Heart right ventricle (tissue), 16 donors: ENCODE results near the gene ZBTB8B. TPM values are rescaled to one million over a fixed set of nuclear protein-coding genes. Genes with fewer than 3 reads are reported as not detected.

Experiments
- ATAC-seq, 8 donors: fragments of 200-7000 bp; cut with Tn5 transposase; one replicate each; pipeline ENCODE4 v1.9.1; 2020; ENCODE audit warnings: mild to moderate bottlenecking in 8 of 8, moderate library complexity in 8 of 8, moderate number of reproducible peaks in 1 of 8
- DNase-seq, 2 donors: peaks; one replicate each; pipeline ENCODE4 v3.0.0-alpha.2; 2020
- H3K27ac ChIP-seq, 10 donors: fragments of 200-600 bp; sonication (generic) in 2 of 10; one replicate each; pipeline versions ENCODE4 v1.5.0 to v1.8.0; 2020 to 2022; ENCODE audit warnings: mild to moderate bottlenecking in 3 of 10
- H3K27me3 ChIP-seq, 7 donors: fragments of 200-600 bp; one replicate each; pipeline ENCODE4 v1.8.0; 2021 to 2022; ENCODE audit warnings: mild to moderate bottlenecking in 2 of 7
- H3K36me3 ChIP-seq, 9 donors: fragments of 200-600 bp; sonication (generic) in 1 of 9; one replicate each; pipeline versions ENCODE4 v1.5.0 to v1.8.0; 2020 to 2022; ENCODE audit warnings: mild to moderate bottlenecking in 2 of 9
- H3K4me1 ChIP-seq, 9 donors: fragments of 200-600 bp; sonication (generic) in 1 of 9; one replicate each; pipeline versions ENCODE4 v1.5.0 to v1.8.0; 2020 to 2022; ENCODE audit warnings: mild to moderate bottlenecking in 4 of 9
- H3K4me3 ChIP-seq, 10 donors: fragments of 200-600 bp; sonication (generic) in 2 of 10; one replicate each; pipeline versions ENCODE4 v1.5.0 to v1.8.0; 2020 to 2022; ENCODE audit warnings: mild to moderate bottlenecking in 7 of 10, moderate library complexity in 2 of 10
- H3K9me3 ChIP-seq, 11 donors: fragments of 200-600 bp in 10 of 11; sonication (generic) in 2 of 11; one replicate each; pipeline versions ENCODE4 v1.5.0 to v1.8.0; 2013 to 2022; ENCODE audit warnings: mild to moderate bottlenecking in 2 of 11, control low read depth in 1 of 11, moderate library complexity in 1 of 11
- WGBS, 2 donors: extraction: QIAGEN DNeasy Blood & Tissue Kit; methylation state at CpG; one replicate each; pipeline ENCODE4 v1.1.7; 2013; ENCODE audit warnings: inconsistent platforms in 1 of 2; 5-methylcytosine and 5-hydroxymethylcytosine counted together
- intact Hi-C, 10 donors: fragments of 100-400 bp; cut with DNase I; formaldehyde crosslinking; loops; one replicate each; pipeline versions ENCODE4 v1.11.1 to v1.14.2; 2022
- polyA plus RNA-seq, 2 donors: library from polyadenylated mRNA; stranded (reverse); fragments of 200-250 nt; gene quantifications; one replicate each; pipeline ENCODE4 v1.2.3, GENCODE V29; 2013
- total RNA-seq, 10 donors: library from RNA; stranded (reverse); fragmentation: NEBNext Ultra II Directional in 3 of 10; extraction: Animal tissue kit (Norgen Biotek cat#: 25700) in 3 of 10; gene quantifications; one replicate each; pipeline versions ENCODE4 v1.2.1 to v1.2.4, GENCODE V29; 2021 to 2023
- TF ChIP-seq, protein P1 (sequence below), 9 donors: fragments of 200-600 bp; sonication (generic) in 2 of 9; IDR thresholded peaks; one replicate each; pipeline versions ENCODE4 v1.5.0 to v1.8.0; 2021 to 2022; ENCODE audit warnings: antibody characterized with exemption in 9 of 9, mild to moderate bottlenecking in 5 of 9, moderate library complexity in 1 of 9
- donor health status: Arrhythmogenic right ventricular cardiomyopathy.
- donor health status: ischemic (EF 13 %, LVEDD 7.1; RV severe dilation, severe dysfunction).
- donor health status: healthy with polysubstance abuse.
- donor health status: DM: no; HTN: yes; CAD: no.
- donor health status: DM: no; HTN: no; CAD: no.
- donor health status: ischemic (EF 25% LVEDD 6.9; RV normal size, moderate dysfunction).
- donor health status: ischemic (EF 25% LVEDD 5.7; RV mildly dilated, moderate dysfunction).
- donor health status: healthy.
- donor health status: DM: yes; HTN: yes; CAD: no.
- donor health status: Ischemic cardiomyopathy.
- donor health status: ischemic (EF 35%, LVEDD 5.7; RV mildly dilated, moderate dysfunction).
- donor health status: nonischemic (EF 11% LVEDD 7.7; RV severe dilation, severe dysfunction).
- donor health status: DM: yes; HTN: yes; CAD: no.
- donor health status: PGD.
- donor health status: ischemic (EF 29% LVEDD 5.4; RV normal size, mild dysfunction).
- donor health status: nonischemic (EF 23%, LVEDD 6.1; RV moderate dilation, normal function).

The ZBTB8B gene
- total and polyA plus RNA-seq, 12 donors = under 0.01 to 0.04 (median 0.02) TPM; not detected in 6

DNA sequence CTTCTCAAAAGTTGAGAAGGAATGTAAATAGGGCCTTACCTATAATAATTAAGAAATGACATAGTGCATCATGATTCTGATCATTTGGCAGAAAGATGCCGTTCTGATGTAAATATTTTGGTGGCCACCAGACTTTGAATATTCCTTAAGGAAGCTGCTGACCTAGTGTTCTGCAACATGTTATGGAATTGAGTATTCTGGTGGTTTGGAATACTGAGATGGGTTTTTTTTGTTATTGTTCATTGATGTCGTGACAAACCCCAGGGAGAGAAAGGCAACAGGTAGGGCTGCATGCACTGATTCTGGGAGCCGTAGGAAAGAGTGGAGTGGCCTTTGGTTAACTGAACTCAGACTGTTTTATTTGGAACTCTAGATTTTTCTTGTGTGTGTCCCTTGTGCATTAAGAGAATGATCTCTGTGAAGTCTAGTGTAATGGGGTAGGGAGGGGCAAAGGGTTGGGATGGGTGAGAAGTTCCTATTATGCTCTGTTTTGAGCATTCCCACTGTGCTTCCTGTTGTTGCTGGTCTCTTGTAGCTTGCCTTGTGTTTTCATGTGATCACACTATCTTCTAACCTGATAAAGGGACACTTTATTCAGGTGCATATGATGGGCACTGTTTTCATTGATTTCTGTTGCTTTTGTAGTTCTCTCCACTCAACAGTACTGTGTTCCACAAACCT is 25.0 kb downstream of the ZBTB8B start:
- Histone ChIP-seq H3K4me1 (peaks cover 0 to 11% (median 0%) of the 10 kb centered on the region in 9 donors), H3K4me3 (no peak overlapping the region), H3K27me3 (no peaks in the 10 kb centered on the region), H3K9me3 (no peaks in the 10 kb centered on the region), H3K27ac (no peak overlapping the region), H3K36me3 (no peaks in the 10 kb centered on the region)
- intact Hi-C loops = no loop called here
- TF ChIP-seq, protein P1, sequence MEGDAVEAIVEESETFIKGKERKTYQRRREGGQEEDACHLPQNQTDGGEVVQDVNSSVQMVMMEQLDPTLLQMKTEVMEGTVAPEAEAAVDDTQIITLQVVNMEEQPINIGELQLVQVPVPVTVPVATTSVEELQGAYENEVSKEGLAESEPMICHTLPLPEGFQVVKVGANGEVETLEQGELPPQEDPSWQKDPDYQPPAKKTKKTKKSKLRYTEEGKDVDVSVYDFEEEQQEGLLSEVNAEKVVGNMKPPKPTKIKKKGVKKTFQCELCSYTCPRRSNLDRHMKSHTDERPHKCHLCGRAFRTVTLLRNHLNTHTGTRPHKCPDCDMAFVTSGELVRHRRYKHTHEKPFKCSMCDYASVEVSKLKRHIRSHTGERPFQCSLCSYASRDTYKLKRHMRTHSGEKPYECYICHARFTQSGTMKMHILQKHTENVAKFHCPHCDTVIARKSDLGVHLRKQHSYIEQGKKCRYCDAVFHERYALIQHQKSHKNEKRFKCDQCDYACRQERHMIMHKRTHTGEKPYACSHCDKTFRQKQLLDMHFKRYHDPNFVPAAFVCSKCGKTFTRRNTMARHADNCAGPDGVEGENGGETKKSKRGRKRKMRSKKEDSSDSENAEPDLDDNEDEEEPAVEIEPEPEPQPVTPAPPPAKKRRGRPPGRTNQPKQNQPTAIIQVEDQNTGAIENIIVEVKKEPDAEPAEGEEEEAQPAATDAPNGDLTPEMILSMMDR (IDR thresholded peaks at IDR 0.05) = no peak
- ATAC-seq (no peak), DNase-seq (no peak)
- WGBS, 2 donors = 89 to 93% methylated on average over 3 of the region's 3 CpGs

DNA sequence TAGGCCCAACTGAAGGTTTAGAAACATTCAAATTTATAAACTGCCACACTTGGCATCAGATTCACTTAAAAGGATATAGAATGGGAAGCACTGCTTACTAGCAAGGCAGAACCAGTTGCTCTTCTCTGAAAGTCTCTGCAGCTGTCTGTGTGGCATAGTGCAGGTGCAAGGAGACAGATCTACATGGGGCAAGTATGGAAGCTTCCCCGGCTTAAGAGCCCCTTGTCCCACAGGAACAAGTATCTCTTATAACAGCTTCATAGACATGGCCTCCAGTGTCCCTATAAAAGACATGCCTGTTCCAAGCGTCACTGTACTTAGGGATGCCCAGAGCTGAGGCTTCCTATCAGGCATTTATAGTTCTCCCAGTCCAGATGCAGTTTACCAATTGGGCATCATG is 26.5 kb downstream of the ZBTB8B start:
- TF ChIP-seq, protein P1 (IDR thresholded peaks at IDR 0.05) = no peak
- Histone ChIP-seq H3K36me3 (no peaks in the 10 kb centered on the region), H3K4me1 (peaks cover 0 to 20% (median 9%) of the 10 kb centered on the region in 9 donors), H3K9me3 (no peaks in the 10 kb centered on the region), H3K27ac (no peak overlapping the region), H3K4me3 (no peak overlapping the region), H3K27me3 (no peaks in the 10 kb centered on the region)
- ATAC-seq (no peak), DNase-seq (no peak)
- intact Hi-C loops = no loop called here
- 98% methylated on average over 2 of the region's 2 CpGs for WGBS, 2 donors

DNA sequence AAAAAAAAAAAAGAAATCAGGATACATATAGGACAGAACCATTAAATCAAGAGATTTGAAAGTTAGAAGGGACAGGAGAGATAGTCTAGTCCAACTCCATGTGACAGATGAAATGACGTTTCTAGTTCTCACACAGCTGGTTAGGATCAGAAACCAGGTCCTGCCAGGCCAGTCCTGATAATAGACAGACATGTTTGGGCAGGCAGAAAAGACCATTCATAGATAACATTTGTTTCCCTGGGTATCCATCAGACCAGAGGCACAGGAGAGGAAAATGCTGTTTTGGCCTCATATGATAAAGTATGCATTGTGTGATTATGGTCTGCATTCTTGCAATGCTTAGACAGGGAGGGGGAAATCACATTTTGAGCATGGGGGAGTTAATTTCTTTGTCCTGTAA is 29.3 kb downstream of the ZBTB8B start:
- Histone ChIP-seq H3K4me1 (peaks cover 0 to 27% (median 14%) of the 10 kb centered on the region in 9 donors), H3K36me3 (no peaks in the 10 kb centered on the region), H3K27me3 (no peaks in the 10 kb centered on the region), H3K4me3 (no peak overlapping the region), H3K9me3 (no peaks in the 10 kb centered on the region), H3K27ac (no peak overlapping the region)
- intact Hi-C loops = no loop called here
- TF ChIP-seq, protein P1 (IDR thresholded peaks at IDR 0.05) = no peak
- ATAC-seq = peak in 3 of 8 donors; percentile 65 to 86 (median 68)
- DNase-seq = peak in 1 of 2 donors; percentile 20
- 33 to 62% methylated on average over 1 of the region's 1 CpG for WGBS, 2 donors

DNA sequence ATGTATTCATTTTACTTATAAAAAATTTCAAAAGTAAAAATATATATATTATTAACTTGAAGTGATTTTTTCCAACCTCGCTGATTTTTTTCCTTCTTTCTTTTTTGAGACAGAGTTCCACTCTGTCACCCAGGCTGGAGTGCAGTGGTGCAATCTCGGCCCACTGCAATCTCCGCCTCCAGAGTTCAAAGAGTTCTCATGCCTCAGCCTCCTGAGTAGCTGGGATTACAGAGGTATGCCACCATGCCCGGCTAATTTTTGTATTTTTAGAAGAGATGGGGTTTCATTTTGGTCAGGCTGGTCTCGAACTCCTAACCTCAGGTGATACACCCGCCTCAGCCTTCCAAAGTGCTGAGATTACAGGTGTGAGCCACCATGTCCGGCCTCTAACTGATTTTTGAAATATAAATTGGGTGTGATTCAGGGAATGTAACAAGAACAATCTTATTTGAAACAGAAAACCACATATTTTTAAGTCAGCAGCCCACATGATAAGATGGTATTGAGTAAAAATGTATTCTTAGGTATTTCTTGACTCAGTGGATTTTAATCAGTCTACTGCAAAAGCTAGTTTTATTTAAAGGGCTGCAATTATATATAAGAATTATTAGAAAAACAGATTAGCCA is 30.0 kb downstream of the ZBTB8B start:
- H3K27me3 ChIP-seq = no peaks in the 10 kb centered on the region
- H3K4me3 ChIP-seq = no peak overlapping the region
- H3K9me3 ChIP-seq = no peaks in the 10 kb centered on the region
- WGBS, 2 donors = 79% methylated on average over 7 of the region's 7 CpGs
- DNase-seq (no peak), ATAC-seq (no peak)
- H3K4me1 ChIP-seq = peaks cover 0 to 27% (median 15%) of the 10 kb centered on the region in 9 donors
- H3K36me3 ChIP-seq = no peaks in the 10 kb centered on the region
- intact Hi-C loops = loop anchor here in 2 of 10 donors (5.0 kb wide), 2 partner anchors 38 to 48 kb away; no protein-coding TSS in a partner anchor
- H3K27ac ChIP-seq = no peak overlapping the region
- TF ChIP-seq, protein P1 (IDR thresholded peaks at IDR 0.05) = no peak
